ENCODE data around the gene GLRA1.
"Not testable (repeated sequence)": the region's sequence is repeated elsewhere in the genome, so short reads cannot be mapped to it uniquely, and the experiment has no call there.

The GLRA1 gene

GRCh38 chr5:151869843-151870242, 54.8 kb downstream of the GLRA1 start:
- TF ChIP-seq CTCF (IDR thresholded peaks at IDR 0.05), result no peak
- H3K36me3 Mint-ChIP-seq (ENCODE audit: low read depth), result no peaks in the 10 kb centered on the region
- H3K4me3 Mint-ChIP-seq, result no peak overlapping the region
- peaks cover 3% of the 10 kb centered on the region for H3K27me3 Mint-ChIP-seq (ENCODE audit: low read depth, poor library complexity)
- DNase-seq, result no peak
- no peak overlapping the region for H3K27ac Mint-ChIP-seq
- no peaks in the 10 kb centered on the region for H3K9me3 Mint-ChIP-seq
- H3K4me1 Mint-ChIP-seq, result no peaks in the 10 kb centered on the region

GRCh38 chr5:151868451-151868850, 56.2 kb downstream of the GLRA1 start:
- peaks cover 3% of the 10 kb centered on the region for H3K27me3 Mint-ChIP-seq (ENCODE audit: low read depth, poor library complexity)
- TF ChIP-seq CTCF (IDR thresholded peaks at IDR 0.05), result no peak
- no peaks in the 10 kb centered on the region for H3K9me3 Mint-ChIP-seq
- H3K4me3 Mint-ChIP-seq, result no peak overlapping the region
- DNase-seq, result no peak
- no peaks in the 10 kb centered on the region for H3K4me1 Mint-ChIP-seq
- H3K27ac Mint-ChIP-seq, result peak overlapping the region; percentile 55
- H3K36me3 Mint-ChIP-seq (ENCODE audit: low read depth), result no peaks in the 10 kb centered on the region

- TF ChIP-seq CTCF (IDR thresholded peaks at IDR 0.05), result no peak
- Mint-ChIP-seq H3K4me1 (no peaks in the 10 kb centered on the region), H3K4me3 (no peak overlapping the region), H3K36me3 (ENCODE audit: low read depth) (no peaks in the 10 kb centered on the region), H3K9me3 (no peaks in the 10 kb centered on the region), H3K27ac (no peak overlapping the region), H3K27me3 (ENCODE audit: low read depth, poor library complexity) (peaks cover 5% of the 10 kb centered on the region)
- no peak for DNase-seq
Observed at GRCh38 chr5:151864061-151864748, 60.4 kb downstream of the GLRA1 start.

GRCh38 chr5:151863566-151863965, 61.1 kb downstream of the GLRA1 start:
- Mint-ChIP-seq H3K4me3 (no peak overlapping the region), H3K9me3 (no peaks in the 10 kb centered on the region), H3K4me1 (no peaks in the 10 kb centered on the region), H3K36me3 (ENCODE audit: low read depth) (no peaks in the 10 kb centered on the region), H3K27me3 (ENCODE audit: low read depth, poor library complexity) (peaks cover 9% of the 10 kb centered on the region), H3K27ac (no peak overlapping the region)
- no peak for TF ChIP-seq CTCF (IDR thresholded peaks at IDR 0.05)
- DNase-seq, result no peak

- DNase-seq, result no peak
- Mint-ChIP-seq H3K27ac (no peak overlapping the region), H3K9me3 (no peaks in the 10 kb centered on the region)
Observed at GRCh38 chr5:151862811-151863472, 61.7 kb downstream of the GLRA1 start.

GRCh38 chr5:151860867-151861266, 63.8 kb downstream of the GLRA1 start:
- H3K36me3 Mint-ChIP-seq (ENCODE audit: low read depth), result not testable (repeated sequence)

More at GRCh38 chr5:151862811-151863472, 61.7 kb downstream of the GLRA1 start:
- Mint-ChIP-seq H3K4me3 (no peak overlapping the region), H3K27me3 (ENCODE audit: low read depth, poor library complexity) (peaks cover 12% of the 10 kb centered on the region), H3K36me3 (ENCODE audit: low read depth) (no peaks in the 10 kb centered on the region), H3K4me1 (no peaks in the 10 kb centered on the region)
- TF ChIP-seq CTCF (IDR thresholded peaks at IDR 0.05), result no peak

More at GRCh38 chr5:151860867-151861266, 63.8 kb downstream of the GLRA1 start:
- not testable (repeated sequence) for DNase-seq; H3K9me3 Mint-ChIP-seq; H3K4me3 Mint-ChIP-seq; H3K27ac Mint-ChIP-seq; H3K4me1 Mint-ChIP-seq; H3K27me3 Mint-ChIP-seq (ENCODE audit: low read depth, poor library complexity)
